HEK293 (cell line): Measurements from ENCODE around the gene TRIM2.

Experiments used
- CTCF ChIA-PET: fragments of 350-600 bp; formaldehyde crosslinking; extraction: SDS; loops from one replicate; lab custom pipeline; 2021; ENCODE audit warnings: antibody characterized with exemption; lab: Yijun Ruan, JAX
- POLR2A ChIA-PET: fragments of 300-600 bp; formaldehyde crosslinking; extraction: SDS; loops from one replicate; lab custom pipeline; 2020; ENCODE audit warnings: antibody characterized with exemption, inconsistent platforms; lab: Yijun Ruan, JAX
- H3K27ac ChIP-seq: fragments of 200-500 bp; sonication (Bioruptor generic); 2 replicates; pipeline ENCODE4 v1.5.1; 2014; ENCODE audit warnings: low read depth, low read length, control low read depth, inconsistent platforms; ENCODE audit errors: extremely low read depth
- H3K36me3 ChIP-seq, 2 experiments: fragments of 200-500 bp in 1 of 2; sonication (Bioruptor generic) in 1 of 2; 1 replicate in 1 of 2; 2 replicates in 1 of 2; pipeline ENCODE4 v1.5.1; 2014 to 2017; ENCODE audit warnings: inconsistent platforms in 2 of 2, low read length in 2 of 2; ENCODE audit not compliant: control insufficient read depth in 2 of 2, insufficient read depth in 1 of 2
- H3K4me1 ChIP-seq: fragments of 200-500 bp; sonication (Bioruptor generic); 2 replicates; pipeline ENCODE4 v1.5.1; 2014; ENCODE audit warnings: mild to moderate bottlenecking, low read length, inconsistent platforms; ENCODE audit not compliant: control insufficient read depth, insufficient read depth
- H3K4me3 ChIP-seq: 2 replicates; pipeline ENCODE4 v1.5.1; 2011; ENCODE audit warnings: low read depth, mild to moderate bottlenecking, control low read depth, low read length, moderate library complexity
- H3K9me3 ChIP-seq: fragments of 200-500 bp; sonication (Bioruptor generic); 2 replicates; pipeline ENCODE4 v1.5.1; 2014; ENCODE audit warnings: low read depth, low read length, inconsistent platforms; ENCODE audit not compliant: control insufficient read depth, insufficient read depth
- GLI2 ChIP-seq: fragments of 450-650 bp; formaldehyde crosslinking; IDR thresholded peaks from 2 replicates; pipeline ENCODE4; 2017; ENCODE audit warnings: missing biosample characterization, missing genetic modification characterization, low read depth, borderline replicate concordance
- IKZF3 ChIP-seq: fragments of 450-650 bp; IDR thresholded peaks from 2 replicates; pipeline ENCODE4 v1.5.0; 2018; ENCODE audit warnings: missing biosample characterization, mild to moderate bottlenecking, missing genetic modification characterization, moderate library complexity
- KLF10 ChIP-seq: fragments of 450-650 bp; IDR thresholded peaks from 2 replicates; pipeline ENCODE4 v1.5.1; 2018; ENCODE audit warnings: missing biosample characterization, mild to moderate bottlenecking, missing genetic modification characterization
- KLF8 ChIP-seq: fragments of 450-650 bp; formaldehyde crosslinking; IDR thresholded peaks from 2 replicates; pipeline ENCODE4 v1.5.1; 2016; ENCODE audit warnings: missing biosample characterization, missing genetic modification characterization
- OSR2 ChIP-seq: fragments of 450-650 bp; formaldehyde crosslinking; IDR thresholded peaks from 2 replicates; pipeline ENCODE4 v1.5.1; 2016; ENCODE audit warnings: missing biosample characterization, missing genetic modification characterization
- REPIN1 ChIP-seq: fragments of 450-650 bp; formaldehyde crosslinking; IDR thresholded peaks from 2 replicates; pipeline ENCODE4 v1.5.1; 2017; ENCODE audit warnings: missing biosample characterization, missing genetic modification characterization, low read depth
- SALL2 ChIP-seq: fragments of 450-650 bp; formaldehyde crosslinking; IDR thresholded peaks from 2 replicates; pipeline ENCODE4 v1.5.0; 2017; ENCODE audit warnings: missing biosample characterization, mild to moderate bottlenecking, missing genetic modification characterization, borderline replicate concordance
- SCRT1 ChIP-seq: fragments of 450-650 bp; formaldehyde crosslinking; IDR thresholded peaks from 2 replicates; pipeline ENCODE4 v1.5.1; 2016; ENCODE audit warnings: missing biosample characterization, missing genetic modification characterization, borderline replicate concordance
- ZBTB17 ChIP-seq: fragments of 450-650 bp; formaldehyde crosslinking; IDR thresholded peaks from 2 replicates; pipeline ENCODE4 v1.5.1; 2016; ENCODE audit warnings: missing biosample characterization, missing genetic modification characterization
- ZBTB20 ChIP-seq: fragments of 450-650 bp; formaldehyde crosslinking; IDR thresholded peaks from 2 replicates; pipeline ENCODE4 v1.5.1; 2016; ENCODE audit warnings: missing biosample characterization, missing genetic modification characterization
- ZIC2 ChIP-seq: fragments of 450-650 bp; formaldehyde crosslinking; IDR thresholded peaks from 2 replicates; pipeline ENCODE4 v1.5.1; 2016; ENCODE audit warnings: missing biosample characterization, missing genetic modification characterization
- ZNF202 ChIP-seq: fragments of 450-650 bp; formaldehyde crosslinking; IDR thresholded peaks from 2 replicates; pipeline ENCODE4 v1.5.1; 2016; ENCODE audit warnings: missing biosample characterization, missing genetic modification characterization, borderline replicate concordance
- ZNF211 ChIP-seq: fragments of 450-650 bp; formaldehyde crosslinking; IDR thresholded peaks from 2 replicates; pipeline ENCODE4 v1.5.1; 2016; ENCODE audit warnings: low read depth, missing biosample characterization, missing genetic modification characterization
- ZNF302 ChIP-seq: fragments of 450-650 bp; formaldehyde crosslinking; IDR thresholded peaks from 2 replicates; pipeline ENCODE4 v1.5.1; 2016; ENCODE audit warnings: missing biosample characterization, missing genetic modification characterization, low read depth
- ZNF600 ChIP-seq: fragments of 450-650 bp; formaldehyde crosslinking; IDR thresholded peaks from 2 replicates; pipeline ENCODE4 v1.5.1; 2016; ENCODE audit warnings: missing biosample characterization, missing genetic modification characterization
- ZNF610 ChIP-seq: fragments of 450-650 bp; formaldehyde crosslinking; IDR thresholded peaks from 2 replicates; pipeline ENCODE4 v1.5.1; 2016; ENCODE audit warnings: missing biosample characterization, missing genetic modification characterization, borderline replicate concordance
- ZNF623 ChIP-seq: fragments of 450-650 bp; formaldehyde crosslinking; IDR thresholded peaks from 2 replicates; pipeline ENCODE4 v1.5.1; 2016; ENCODE audit warnings: missing biosample characterization, missing genetic modification characterization
- ZNF664 ChIP-seq: fragments of 450-650 bp; formaldehyde crosslinking; IDR thresholded peaks from 2 replicates; pipeline ENCODE4 v1.5.1; 2016; ENCODE audit warnings: missing biosample characterization, missing genetic modification characterization
- ZNF785 ChIP-seq: fragments of 450-650 bp; formaldehyde crosslinking; IDR thresholded peaks from 2 replicates; pipeline ENCODE4 v1.5.1; 2016; ENCODE audit warnings: missing biosample characterization, missing genetic modification characterization
- ZNF837 ChIP-seq: fragments of 450-650 bp; formaldehyde crosslinking; IDR thresholded peaks from 2 replicates; pipeline ENCODE4 v1.5.1; 2016; ENCODE audit warnings: missing biosample characterization, missing genetic modification characterization
- TF ChIP-seq, protein P1 (sequence below): fragments of 450-650 bp; formaldehyde crosslinking; IDR thresholded peaks from 2 replicates; pipeline ENCODE4 v1.5.1; 2016; ENCODE audit warnings: missing biosample characterization, missing genetic modification characterization
- TF ChIP-seq, protein P2 (sequence below): fragments of 450-650 bp; formaldehyde crosslinking; IDR thresholded peaks from 2 replicates; pipeline ENCODE4 v1.5.1; 2016; ENCODE audit warnings: missing biosample characterization, missing genetic modification characterization, borderline replicate concordance
- TF ChIP-seq, protein P3 (sequence below): fragments of 450-650 bp; formaldehyde crosslinking; IDR thresholded peaks from 2 replicates; pipeline ENCODE4 v1.5.1; 2016; ENCODE audit warnings: missing biosample characterization, missing genetic modification characterization
- TF ChIP-seq, protein P4 (sequence below): fragments of 450-650 bp; formaldehyde crosslinking; IDR thresholded peaks from 2 replicates; pipeline ENCODE4 v1.5.1; 2016; ENCODE audit warnings: missing biosample characterization, missing genetic modification characterization, borderline replicate concordance
- TF ChIP-seq, protein P5 (sequence below): fragments of 450-650 bp; formaldehyde crosslinking; IDR thresholded peaks from 2 replicates; pipeline ENCODE4 v1.5.1; 2017; ENCODE audit warnings: missing biosample characterization, missing genetic modification characterization

Gene TRIM2

DNA sequence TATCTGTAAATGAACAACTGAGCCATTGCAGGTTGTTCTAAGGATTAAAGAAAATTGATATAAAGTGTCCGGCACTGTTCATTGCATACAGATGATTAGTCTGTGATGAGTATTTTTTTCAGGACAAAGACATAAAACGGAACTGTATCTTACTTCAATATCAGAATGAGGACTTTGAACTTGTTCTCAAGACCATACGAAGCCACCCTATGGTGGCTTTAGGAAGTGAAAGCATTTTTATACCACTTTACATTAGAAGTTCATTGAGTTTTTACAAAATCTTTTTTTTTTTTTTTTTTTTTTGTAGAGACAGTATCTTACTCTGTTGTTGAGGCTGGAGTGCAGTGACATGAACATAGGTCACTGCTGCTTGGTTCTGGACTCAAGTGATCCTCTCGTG lies 45.2 kb upstream of the TRIM2 start (continued):
- TF ChIP-seq, protein P1, sequence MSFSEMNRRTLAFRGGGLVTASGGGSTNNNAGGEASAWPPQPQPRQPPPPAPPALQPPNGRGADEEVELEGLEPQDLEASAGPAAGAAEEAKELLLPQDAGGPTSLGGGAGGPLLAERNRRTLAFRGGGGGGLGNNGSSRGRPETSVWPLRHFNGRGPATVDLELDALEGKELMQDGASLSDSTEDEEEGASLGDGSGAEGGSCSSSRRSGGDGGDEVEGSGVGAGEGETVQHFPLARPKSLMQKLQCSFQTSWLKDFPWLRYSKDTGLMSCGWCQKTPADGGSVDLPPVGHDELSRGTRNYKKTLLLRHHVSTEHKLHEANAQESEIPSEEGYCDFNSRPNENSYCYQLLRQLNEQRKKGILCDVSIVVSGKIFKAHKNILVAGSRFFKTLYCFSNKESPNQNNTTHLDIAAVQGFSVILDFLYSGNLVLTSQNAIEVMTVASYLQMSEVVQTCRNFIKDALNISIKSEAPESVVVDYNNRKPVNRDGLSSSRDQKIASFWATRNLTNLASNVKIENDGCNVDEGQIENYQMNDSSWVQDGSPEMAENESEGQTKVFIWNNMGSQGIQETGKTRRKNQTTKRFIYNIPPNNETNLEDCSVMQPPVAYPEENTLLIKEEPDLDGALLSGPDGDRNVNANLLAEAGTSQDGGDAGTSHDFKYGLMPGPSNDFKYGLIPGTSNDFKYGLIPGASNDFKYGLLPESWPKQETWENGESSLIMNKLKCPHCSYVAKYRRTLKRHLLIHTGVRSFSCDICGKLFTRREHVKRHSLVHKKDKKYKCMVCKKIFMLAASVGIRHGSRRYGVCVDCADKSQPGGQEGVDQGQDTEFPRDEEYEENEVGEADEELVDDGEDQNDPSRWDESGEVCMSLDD (tag by site-specific recombination), result no peak
- no peak for TF ChIP-seq ZNF785 (tag by site-specific recombination)
- TF ChIP-seq REPIN1 (tag by site-specific recombination), result no peak
- TF ChIP-seq IKZF3 (tag by site-specific recombination), result no peak
- no peak for TF ChIP-seq ZNF837
- TF ChIP-seq, protein P2, sequence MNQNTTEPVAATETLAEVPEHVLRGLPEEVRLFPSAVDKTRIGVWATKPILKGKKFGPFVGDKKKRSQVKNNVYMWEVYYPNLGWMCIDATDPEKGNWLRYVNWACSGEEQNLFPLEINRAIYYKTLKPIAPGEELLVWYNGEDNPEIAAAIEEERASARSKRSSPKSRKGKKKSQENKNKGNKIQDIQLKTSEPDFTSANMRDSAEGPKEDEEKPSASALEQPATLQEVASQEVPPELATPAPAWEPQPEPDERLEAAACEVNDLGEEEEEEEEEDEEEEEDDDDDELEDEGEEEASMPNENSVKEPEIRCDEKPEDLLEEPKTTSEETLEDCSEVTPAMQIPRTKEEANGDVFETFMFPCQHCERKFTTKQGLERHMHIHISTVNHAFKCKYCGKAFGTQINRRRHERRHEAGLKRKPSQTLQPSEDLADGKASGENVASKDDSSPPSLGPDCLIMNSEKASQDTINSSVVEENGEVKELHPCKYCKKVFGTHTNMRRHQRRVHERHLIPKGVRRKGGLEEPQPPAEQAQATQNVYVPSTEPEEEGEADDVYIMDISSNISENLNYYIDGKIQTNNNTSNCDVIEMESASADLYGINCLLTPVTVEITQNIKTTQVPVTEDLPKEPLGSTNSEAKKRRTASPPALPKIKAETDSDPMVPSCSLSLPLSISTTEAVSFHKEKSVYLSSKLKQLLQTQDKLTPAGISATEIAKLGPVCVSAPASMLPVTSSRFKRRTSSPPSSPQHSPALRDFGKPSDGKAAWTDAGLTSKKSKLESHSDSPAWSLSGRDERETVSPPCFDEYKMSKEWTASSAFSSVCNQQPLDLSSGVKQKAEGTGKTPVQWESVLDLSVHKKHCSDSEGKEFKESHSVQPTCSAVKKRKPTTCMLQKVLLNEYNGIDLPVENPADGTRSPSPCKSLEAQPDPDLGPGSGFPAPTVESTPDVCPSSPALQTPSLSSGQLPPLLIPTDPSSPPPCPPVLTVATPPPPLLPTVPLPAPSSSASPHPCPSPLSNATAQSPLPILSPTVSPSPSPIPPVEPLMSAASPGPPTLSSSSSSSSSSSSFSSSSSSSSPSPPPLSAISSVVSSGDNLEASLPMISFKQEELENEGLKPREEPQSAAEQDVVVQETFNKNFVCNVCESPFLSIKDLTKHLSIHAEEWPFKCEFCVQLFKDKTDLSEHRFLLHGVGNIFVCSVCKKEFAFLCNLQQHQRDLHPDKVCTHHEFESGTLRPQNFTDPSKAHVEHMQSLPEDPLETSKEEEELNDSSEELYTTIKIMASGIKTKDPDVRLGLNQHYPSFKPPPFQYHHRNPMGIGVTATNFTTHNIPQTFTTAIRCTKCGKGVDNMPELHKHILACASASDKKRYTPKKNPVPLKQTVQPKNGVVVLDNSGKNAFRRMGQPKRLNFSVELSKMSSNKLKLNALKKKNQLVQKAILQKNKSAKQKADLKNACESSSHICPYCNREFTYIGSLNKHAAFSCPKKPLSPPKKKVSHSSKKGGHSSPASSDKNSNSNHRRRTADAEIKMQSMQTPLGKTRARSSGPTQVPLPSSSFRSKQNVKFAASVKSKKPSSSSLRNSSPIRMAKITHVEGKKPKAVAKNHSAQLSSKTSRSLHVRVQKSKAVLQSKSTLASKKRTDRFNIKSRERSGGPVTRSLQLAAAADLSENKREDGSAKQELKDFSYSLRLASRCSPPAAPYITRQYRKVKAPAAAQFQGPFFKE (tag by site-specific recombination), result no peak
- TF ChIP-seq ZNF302, result no peak
- no peak for TF ChIP-seq ZNF610
- no peak for TF ChIP-seq KLF8 (tag by site-specific recombination)
- TF ChIP-seq ZBTB20 (tag by site-specific recombination), result no peak
- no peak for TF ChIP-seq ZIC2 (tag by site-specific recombination)
- TF ChIP-seq GLI2 (tag by site-specific recombination), result no peak

DNA sequence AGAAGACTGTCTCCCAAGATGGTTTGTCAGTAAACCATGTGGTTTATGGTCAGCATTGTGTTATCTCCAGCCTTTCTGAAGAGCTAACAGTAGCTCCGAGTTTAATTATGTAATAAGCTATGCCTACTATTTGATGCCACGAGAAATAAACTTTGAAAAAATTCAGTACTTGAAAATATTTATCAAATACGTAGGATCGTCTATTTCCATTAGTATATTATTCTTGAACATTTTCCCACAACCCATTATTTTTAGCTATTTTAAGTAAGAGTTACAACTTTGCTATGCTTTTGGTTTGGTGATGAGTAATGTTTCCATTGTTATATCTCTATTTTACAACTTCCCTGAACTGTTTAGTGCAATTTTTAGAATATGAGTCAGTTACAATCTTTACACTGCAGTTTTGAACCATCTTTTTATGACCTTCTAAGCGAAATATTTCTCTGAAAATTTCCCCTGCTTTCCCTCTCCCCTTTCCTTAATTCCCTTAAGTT lies 44.5 kb upstream of the TRIM2 start:
- peaks cover 9% of the 10 kb centered on the region for H3K4me1 ChIP-seq
- ChIA-PET CTCF (interaction anchor here (1.1 to 1.2 kb wide), 2 partner anchors 17 to 46 kb away, joined by 4 read pairs; no protein-coding TSS in a partner anchor), POLR2A (no interaction called here)
- no peak overlapping the region for H3K4me3 ChIP-seq
- no peak overlapping the region for H3K27ac ChIP-seq
- H3K36me3 ChIP-seq, result no peaks in the 10 kb centered on the region
- H3K9me3 ChIP-seq, result no peaks in the 10 kb centered on the region
- TF ChIP-seq KLF10, result no peak
- TF ChIP-seq ZNF623, result no peak
- TF ChIP-seq SCRT1 (tag by site-specific recombination), result no peak
- no peak; the same call in 1 of the 2 replicates for TF ChIP-seq OSR2
- TF ChIP-seq, protein P3, sequence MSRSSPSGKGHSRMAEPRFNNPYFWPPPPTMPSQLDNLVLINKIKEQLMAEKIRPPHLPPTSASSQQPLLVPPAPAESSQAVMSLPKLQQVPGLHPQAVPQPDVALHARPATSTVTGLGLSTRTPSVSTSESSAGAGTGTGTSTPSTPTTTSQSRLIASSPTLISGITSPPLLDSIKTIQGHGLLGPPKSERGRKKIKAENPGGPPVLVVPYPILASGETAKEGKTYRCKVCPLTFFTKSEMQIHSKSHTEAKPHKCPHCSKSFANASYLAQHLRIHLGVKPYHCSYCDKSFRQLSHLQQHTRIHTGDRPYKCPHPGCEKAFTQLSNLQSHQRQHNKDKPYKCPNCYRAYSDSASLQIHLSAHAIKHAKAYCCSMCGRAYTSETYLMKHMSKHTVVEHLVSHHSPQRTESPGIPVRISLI (tag by site-specific recombination), result no peak
- TF ChIP-seq ZNF600 (tag by site-specific recombination), result no peak
- TF ChIP-seq, protein P4, sequence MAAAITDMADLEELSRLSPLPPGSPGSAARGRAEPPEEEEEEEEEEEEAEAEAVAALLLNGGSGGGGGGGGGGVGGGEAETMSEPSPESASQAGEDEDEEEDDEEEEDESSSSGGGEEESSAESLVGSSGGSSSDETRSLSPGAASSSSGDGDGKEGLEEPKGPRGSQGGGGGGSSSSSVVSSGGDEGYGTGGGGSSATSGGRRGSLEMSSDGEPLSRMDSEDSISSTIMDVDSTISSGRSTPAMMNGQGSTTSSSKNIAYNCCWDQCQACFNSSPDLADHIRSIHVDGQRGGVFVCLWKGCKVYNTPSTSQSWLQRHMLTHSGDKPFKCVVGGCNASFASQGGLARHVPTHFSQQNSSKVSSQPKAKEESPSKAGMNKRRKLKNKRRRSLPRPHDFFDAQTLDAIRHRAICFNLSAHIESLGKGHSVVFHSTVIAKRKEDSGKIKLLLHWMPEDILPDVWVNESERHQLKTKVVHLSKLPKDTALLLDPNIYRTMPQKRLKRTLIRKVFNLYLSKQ (tag by site-specific recombination), result no peak
- TF ChIP-seq SALL2 (tag by site-specific recombination), result no peak
- TF ChIP-seq ZNF664 (tag by site-specific recombination), result no peak
- no peak for TF ChIP-seq ZNF211
- no peak for TF ChIP-seq ZBTB17 (tag by site-specific recombination)
- no peak for TF ChIP-seq ZNF202
- TF ChIP-seq, protein P5, sequence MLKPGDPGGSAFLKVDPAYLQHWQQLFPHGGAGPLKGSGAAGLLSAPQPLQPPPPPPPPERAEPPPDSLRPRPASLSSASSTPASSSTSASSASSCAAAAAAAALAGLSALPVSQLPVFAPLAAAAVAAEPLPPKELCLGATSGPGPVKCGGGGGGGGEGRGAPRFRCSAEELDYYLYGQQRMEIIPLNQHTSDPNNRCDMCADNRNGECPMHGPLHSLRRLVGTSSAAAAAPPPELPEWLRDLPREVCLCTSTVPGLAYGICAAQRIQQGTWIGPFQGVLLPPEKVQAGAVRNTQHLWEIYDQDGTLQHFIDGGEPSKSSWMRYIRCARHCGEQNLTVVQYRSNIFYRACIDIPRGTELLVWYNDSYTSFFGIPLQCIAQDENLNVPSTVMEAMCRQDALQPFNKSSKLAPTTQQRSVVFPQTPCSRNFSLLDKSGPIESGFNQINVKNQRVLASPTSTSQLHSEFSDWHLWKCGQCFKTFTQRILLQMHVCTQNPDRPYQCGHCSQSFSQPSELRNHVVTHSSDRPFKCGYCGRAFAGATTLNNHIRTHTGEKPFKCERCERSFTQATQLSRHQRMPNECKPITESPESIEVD (tag by site-specific recombination), result 0 out of 2 replicates have a peak, but pooled peaks have one; percentile 51
- TF ChIP-seq ZBTB20 (tag by site-specific recombination), result no peak
